Posterior cingulate gyrus (tissue), 11 donors: ENCODE results near the gene ANKRD20A1.
A peak's percentile ranks its signal among the peaks of the same experiment; 100 is the strongest.
"Not testable (repeated sequence)": the region's sequence is repeated elsewhere in the genome, so short reads cannot be mapped to it uniquely, and the experiment has no call there.

Experiments used
- DNase-seq, 10 donors: peaks; one replicate each; pipeline versions ENCODE4 v3.0.0 to v3.0.0-alpha.2; 2020 to 2021; ENCODE audit warnings: mixed read lengths in 3 of 10
- intact Hi-C: fragments of 100-400 bp; cut with DNase I; formaldehyde crosslinking; loops from one replicate; pipeline ENCODE4 v1.15.1; 2023

ANKRD20A1 gene

GRCh38 chr9:67858871-67859270 lies at the start of gene ANKRD20A1:
Gene ANKRD20A1 (plus strand): TSS chr9:67858931. CDS start chr9:67859427, 496 bp downstream.
- intact Hi-C loops: not testable (repeated sequence)
- peak in 4 of 10 donors; percentile 6 to 81 (median 26) for DNase-seq

GRCh38 chr9:67832088-67832487 lies 26.6 kb upstream of the ANKRD20A1 start:
- intact Hi-C loops, DNase-seq: not testable (repeated sequence)
